Hepatocyte (in vitro differentiated cells): Measurements from ENCODE around the gene MORN4. TPM values are rescaled to one million over a fixed set of nuclear protein-coding genes. Genes with fewer than 3 reads are reported as not detected.

Source experiments
- DNase-seq: peaks from one replicate; pipeline ENCODE4 v3.0.0-alpha.2; 2016; ENCODE audit warnings: low spot score
- H2AFZ ChIP-seq: fragments of 200-600 bp; sonication (generic); 2 replicates; pipeline ENCODE4 v1.6.0; 2016; ENCODE audit warnings: antibody characterized with exemption, mild to moderate bottlenecking
- H3K27ac ChIP-seq: fragments of 200-600 bp; sonication (generic); 2 replicates; pipeline ENCODE4 v1.5.1; 2016; ENCODE audit warnings: mild to moderate bottlenecking
- H3K27me3 ChIP-seq: fragments of 200-600 bp; sonication (generic); 2 replicates; pipeline ENCODE4 v1.6.1; 2016
- H3K36me3 ChIP-seq: fragments of 200-600 bp; sonication (generic); replicated peaks from 2 replicates; pipeline ENCODE4 v1.5.1; 2016; ENCODE audit warnings: low read depth; ENCODE audit not compliant: insufficient read depth
- H3K4me1 ChIP-seq: fragments of 200-600 bp; sonication (generic); 2 replicates; pipeline ENCODE4 v1.5.1; 2016; ENCODE audit warnings: mild to moderate bottlenecking, moderate library complexity; ENCODE audit not compliant: insufficient read depth
- H3K4me2 ChIP-seq: fragments of 200-600 bp; sonication (generic); 2 replicates; pipeline ENCODE4 v1.6.0; 2016
- H3K4me3 ChIP-seq: fragments of 200-600 bp; sonication (generic); 2 replicates; pipeline ENCODE4 v1.5.1; 2016; ENCODE audit warnings: mild to moderate bottlenecking
- H3K79me2 ChIP-seq: fragments of 200-600 bp; sonication (generic); 2 replicates; pipeline ENCODE4 v1.6.0; 2017; ENCODE audit warnings: mild to moderate bottlenecking
- H3K9me2 ChIP-seq: fragments of 200-600 bp; sonication (generic); replicated peaks from 2 replicates; pipeline ENCODE4 v1.6.0; 2017; ENCODE audit warnings: mild to moderate bottlenecking; ENCODE audit not compliant: insufficient read depth
- H3K9me3 ChIP-seq: fragments of 200-600 bp; sonication (generic); 2 replicates; pipeline ENCODE4 v1.5.1; 2016; ENCODE audit warnings: low read depth, mild to moderate bottlenecking
- H4K20me1 ChIP-seq: fragments of 200-600 bp; sonication (generic); 2 replicates; pipeline ENCODE4 v1.6.0; 2016; ENCODE audit warnings: mild to moderate bottlenecking; ENCODE audit not compliant: insufficient read depth, poor library complexity, severe bottlenecking
- CTCF ChIP-seq: fragments of 200-600 bp; sonication (generic); IDR thresholded peaks from 2 replicates; pipeline ENCODE4 v1.5.1; 2016; ENCODE audit warnings: antibody characterized with exemption, mild to moderate bottlenecking; ENCODE audit not compliant: poor library complexity
- EZH2 ChIP-seq: fragments of 200-600 bp; sonication (generic); IDR thresholded peaks from 2 replicates; pipeline ENCODE4 v1.6.1; 2016; ENCODE audit warnings: antibody characterized with exemption, mild to moderate bottlenecking, borderline replicate concordance
- EZH2phosphoT487 ChIP-seq: fragments of 200-600 bp; sonication (generic); IDR thresholded peaks from one replicate; pipeline ENCODE4 v1.6.1; 2018; ENCODE audit warnings: antibody characterized with exemption, mild to moderate bottlenecking, low read depth, moderate library complexity; ENCODE audit not compliant: unreplicated experiment, severe bottlenecking
- WGBS: methylation state at CpG from one replicate; pipeline ENCODE4 v1.1.6; 2016; ENCODE audit warnings: low lambda C conversion rate; ENCODE audit errors: missing lambda C conversion rate; 5-methylcytosine and 5-hydroxymethylcytosine counted together
- polyA plus RNA-seq: library from polyadenylated mRNA; unstranded; fragments of >200 nt; fragmentation: Nextera tagmentation; extraction: Ambion mirVana; gene quantifications from 2 replicates; pipeline ENCODE4 v1.2.1, GENCODE V29; 2016
- total RNA-seq: library from RNA; depleted of rRNA; stranded (reverse); fragments of >200 nt; gene quantifications from 2 replicates; pipeline ENCODE4 v1.2.3, GENCODE V29; 2014

Gene MORN4
- total and polyA plus RNA-seq, 2 experiments from 2014 or later: 8.5 to 15.6 TPM

DNA sequence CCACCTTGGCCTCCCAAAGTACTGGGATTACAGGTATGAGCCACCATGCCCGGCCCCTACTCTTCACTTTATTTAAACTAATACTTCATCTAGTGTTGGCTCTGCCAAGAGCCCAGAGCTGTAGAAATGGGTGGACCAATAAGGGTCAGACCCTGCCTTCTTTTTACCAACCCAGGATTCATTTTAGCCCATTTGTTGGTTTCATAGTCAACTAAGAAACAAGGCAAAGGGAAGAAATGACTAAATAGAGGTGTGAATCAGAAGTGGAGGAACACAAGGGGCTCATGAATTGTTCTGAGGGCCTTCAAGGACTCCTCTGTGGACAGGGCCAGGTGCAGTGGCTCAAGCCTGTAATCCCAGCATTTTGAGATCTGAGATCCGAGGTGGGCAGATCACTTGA is 59.6 kb downstream of the MORN4 start:
- H3K4me2 ChIP-seq: no peak overlapping the region
- DNase-seq: no peak
- no peak overlapping the region for H3K27ac ChIP-seq

GRCh38 chr10:97573021-97573420 is 60.3 kb downstream of the MORN4 start:
- Histone ChIP-seq H3K36me3 (no peaks in the 10 kb centered on the region), H3K27ac (no peak overlapping the region), H3K9me3 (no peaks in the 10 kb centered on the region), H3K9me2 (no peaks in the 10 kb centered on the region), H2AFZ (no peak overlapping the region), H3K4me2 (no peak overlapping the region), H3K27me3 (no peaks in the 10 kb centered on the region), H3K4me1 (peaks cover 19% of the 10 kb centered on the region), H3K4me3 (no peak overlapping the region), H4K20me1 (no peaks in the 10 kb centered on the region), H3K79me2 (no peaks in the 10 kb centered on the region)
- no peak for DNase-seq
- TF ChIP-seq CTCF: no peak
- TF ChIP-seq EZH2: no peak
- no peak for TF ChIP-seq EZH2phosphoT487
- 100% methylated on average over 2 of the region's 2 CpGs for WGBS

More for the DNA sequence above, 59.6 kb downstream of the MORN4 start:
- H3K9me2 ChIP-seq: no peaks in the 10 kb centered on the region
- no peaks in the 10 kb centered on the region for H3K27me3 ChIP-seq
- no peaks in the 10 kb centered on the region for H3K79me2 ChIP-seq
- WGBS: 48% methylated on average over 2 of the region's 2 CpGs
- no peak overlapping the region for H3K4me3 ChIP-seq
- H3K36me3 ChIP-seq: no peaks in the 10 kb centered on the region
- no peaks in the 10 kb centered on the region for H4K20me1 ChIP-seq
- H3K4me1 ChIP-seq: peaks cover 19% of the 10 kb centered on the region
- H2AFZ ChIP-seq: no peak overlapping the region
- no peaks in the 10 kb centered on the region for H3K9me3 ChIP-seq
- TF ChIP-seq CTCF: no peak
- TF ChIP-seq EZH2phosphoT487: no peak
- TF ChIP-seq EZH2: no peak

- TF ChIP-seq CTCF (peak; percentile 81), EZH2 (no peak)
Measured at GRCh38 chr10:97572214-97572989, 60.9 kb downstream of the MORN4 start, which contains the start of gene ANKRD2. Gene ANKRD2 (plus strand): TSS chr10:97572779. CDS start chr10:97572789, 10 bp downstream.

More at GRCh38 chr10:97572214-97572989, 60.9 kb downstream of the MORN4 start, which contains the start of gene ANKRD2:
- Histone ChIP-seq H3K36me3 (no peaks in the 10 kb centered on the region), H3K79me2 (no peaks in the 10 kb centered on the region), H3K4me2 (peak within 1 kb of the TSS; percentile 35), H3K27me3 (no peaks in the 10 kb centered on the region), H3K4me1 (peaks cover 19% of the 10 kb centered on the region), H3K9me3 (no peaks in the 10 kb centered on the region), H3K9me2 (no peaks in the 10 kb centered on the region), H3K27ac (peak within 1 kb of the TSS; percentile 89), H4K20me1 (no peaks in the 10 kb centered on the region), H3K4me3 (no peak within 1 kb of the TSS), H2AFZ (no peak within 1 kb of the TSS)
- DNase-seq: peak; percentile 83
- WGBS: 77% methylated on average over 14 of the region's 16 CpGs
